GM18517 (cell line): ENCODE data around the gene SERTAD1.

ENCODE experiments used
- ATAC-seq: cut with Tn5 transposase; IDR thresholded peaks from one replicate; pipeline ENCODE4 v1.9.1; 2021; ENCODE audit warnings: mild to moderate bottlenecking, moderate library complexity; ENCODE audit not compliant: unreplicated experiment

The SERTAD1 gene

GRCh38 chr19:40407714-40408597, 17.8 kb downstream of the SERTAD1 start:
- ATAC-seq = no peak

GRCh38 chr19:40403262-40403984, 22.4 kb downstream of the SERTAD1 start:
- peak; percentile 57 for ATAC-seq

GRCh38 chr19:40400559-40400958, 25.2 kb downstream of the SERTAD1 start:
- ATAC-seq = no peak

- ATAC-seq = no peak
Measured at GRCh38 chr19:40398417-40399131, 27.2 kb downstream of the SERTAD1 start.

GRCh38 chr19:40397568-40397906, 28.3 kb downstream of the SERTAD1 start:
- no peak for ATAC-seq

- ATAC-seq = no peak
Measured at GRCh38 chr19:40396886-40397567, 28.8 kb downstream of the SERTAD1 start.

GRCh38 chr19:40395956-40396355, 29.8 kb downstream of the SERTAD1 start:
- ATAC-seq = no peak

GRCh38 chr19:40394816-40395210, 31.0 kb downstream of the SERTAD1 start:
- no peak for ATAC-seq

- no peak for ATAC-seq
Measured at GRCh38 chr19:40393894-40394815, 31.6 kb downstream of the SERTAD1 start.

GRCh38 chr19:40392894-40393517, 32.8 kb downstream of the SERTAD1 start:
- ATAC-seq = no peak

- ATAC-seq = no peak
Measured at GRCh38 chr19:40392123-40392522, 33.7 kb downstream of the SERTAD1 start.

GRCh38 chr19:40390084-40390742, 35.6 kb downstream of the SERTAD1 start, which contains the start of gene HIPK4:
Gene HIPK4, minus strand, starts transcription at chr19:40390181. Its CDS starts 279 bp downstream, at chr19:40389902.
- no peak for ATAC-seq

- no peak for ATAC-seq
Measured at GRCh38 chr19:40389404-40390083, 36.2 kb downstream of the SERTAD1 start.

GRCh38 chr19:40388481-40388880, 37.3 kb downstream of the SERTAD1 start:
- no peak for ATAC-seq

- ATAC-seq = no peak
Measured at GRCh38 chr19:40387155-40387554, 38.6 kb downstream of the SERTAD1 start.

GRCh38 chr19:40383668-40384248, 42.0 kb downstream of the SERTAD1 start:
- ATAC-seq = no peak

GRCh38 chr19:40381321-40381720, 44.5 kb downstream of the SERTAD1 start:
- no peak for ATAC-seq
